Gastrocnemius medialis (tissue), 4 donors: ENCODE data around the gene CYTH3.

Source experiments
- CTCF ChIP-seq, 5 experiments: fragments of 450-650 bp in 3 of 5; fragments of 200-600 bp in 2 of 5; sonication (generic) in 2 of 5; IDR thresholded peaks in 4 of 5; conservative IDR thresholded peaks in 1 of 5; 1 replicate in 4 of 5; 2 replicates in 1 of 5; pipeline ENCODE4 v1.5.1; 2016 to 2019; ENCODE audit warnings: antibody characterized with exemption in 5 of 5, mild to moderate bottlenecking in 3 of 5, moderate library complexity in 3 of 5
- POLR2A ChIP-seq, 2 donors: fragments of 450-650 bp; IDR thresholded peaks; one replicate each; pipeline ENCODE4 v1.6.1; 2017; ENCODE audit warnings: antibody characterized with exemption in 2 of 2, mild to moderate bottlenecking in 2 of 2, moderate library complexity in 2 of 2

DNA sequence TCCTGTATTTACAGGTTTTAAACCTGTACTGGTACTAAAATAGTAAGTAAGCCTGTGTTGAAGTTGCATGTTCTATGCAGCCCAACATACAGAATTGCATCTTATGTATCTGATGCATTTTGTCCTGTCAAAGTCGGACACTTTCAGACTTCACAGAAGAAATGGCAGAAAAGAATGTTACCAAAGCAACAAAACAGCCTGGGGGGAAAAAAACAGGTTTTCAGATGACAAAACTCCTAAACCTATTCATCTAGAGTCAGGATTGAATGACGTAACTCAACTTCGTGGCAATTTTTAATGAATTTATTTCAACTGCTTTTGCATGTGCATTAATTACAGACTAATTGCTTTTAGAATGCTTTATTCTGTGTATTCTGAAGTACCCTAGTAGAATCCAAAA is 28.4 kb downstream of the CYTH3 start:
- TF ChIP-seq CTCF (IDR thresholded peaks at IDR 0.05 in 4 of 5, conservative IDR thresholded peaks at IDR 0.05 in 1 of 5) (no peak), POLR2A (IDR thresholded peaks at IDR 0.05) (no peak)
